GM12864 (cell line): ENCODE data around the gene CRX.
"Not testable (repeated sequence)": the region's sequence is repeated elsewhere in the genome, so short reads cannot be mapped to it uniquely, and the experiment has no call there.

ENCODE experiments used
- DNase-seq: peaks from one replicate; pipeline ENCODE4 v3.0.0-alpha.2; 2011; ENCODE audit warnings: low read depth
- H3K4me3 ChIP-seq: 2 replicates; pipeline ENCODE4 v1.5.1; 2011; ENCODE audit warnings: mild to moderate bottlenecking, low read depth, low read length, control low read depth
- CTCF ChIP-seq: IDR thresholded peaks from 2 replicates; pipeline ENCODE4 v1.5.1; 2011; ENCODE audit warnings: low read depth, mild to moderate bottlenecking, moderate library complexity, low read length, control low read depth, inconsistent platforms; ENCODE audit errors: missing control alignments

The CRX gene

GRCh38 chr19:47796785-47797184 is 25.0 kb upstream of the CRX start:
- no peak for TF ChIP-seq CTCF
- DNase-seq, result no peak
- H3K4me3 ChIP-seq, result no peak overlapping the region

- no peak overlapping the region for H3K4me3 ChIP-seq
Observed at GRCh38 chr19:47797996-47798903, 23.5 kb upstream of the CRX start.

GRCh38 chr19:47798904-47799266 is 22.9 kb upstream of the CRX start:
- H3K4me3 ChIP-seq, result no peak overlapping the region
- no peak for TF ChIP-seq CTCF
- DNase-seq, result no peak

More at GRCh38 chr19:47797996-47798903, 23.5 kb upstream of the CRX start:
- TF ChIP-seq CTCF, result no peak
- DNase-seq, result no peak

GRCh38 chr19:47801270-47801669 is 20.5 kb upstream of the CRX start:
- no peak for DNase-seq

GRCh38 chr19:47802521-47803043 is 19.2 kb upstream of the CRX start:
- no peak overlapping the region for H3K4me3 ChIP-seq
- no peak for TF ChIP-seq CTCF
- no peak for DNase-seq

More at GRCh38 chr19:47801270-47801669, 20.5 kb upstream of the CRX start:
- no peak overlapping the region for H3K4me3 ChIP-seq
- TF ChIP-seq CTCF, result no peak

- not testable (repeated sequence) for H3K4me3 ChIP-seq, DNase-seq
Observed at GRCh38 chr19:47803148-47803547, 18.6 kb upstream of the CRX start.

- H3K4me3 ChIP-seq, DNase-seq: not testable (repeated sequence)
Observed at GRCh38 chr19:47803671-47804070, 18.1 kb upstream of the CRX start.

- not testable (repeated sequence) for H3K4me3 ChIP-seq, DNase-seq
Observed at GRCh38 chr19:47804451-47804850, 17.3 kb upstream of the CRX start, which contains the start of gene TPRX1. Gene TPRX1, minus strand, starts transcription at chr19:47804551. Its CDS starts 12 bp downstream, at chr19:47804539.
